Activated CD4-positive, alpha-beta T cell treated with anti-CD3 and anti-CD28 coated beads for 4 hours (primary cell): ENCODE data around the gene C4orf50.
"Not testable (repeated sequence)": the region's sequence is repeated elsewhere in the genome, so short reads cannot be mapped to it uniquely, and the experiment has no call there.

ENCODE experiments used
- DNase-seq, 2 donors: peaks; one replicate each; pipeline ENCODE4 v3.0.0-alpha.2; 2020

Gene C4orf50

DNA sequence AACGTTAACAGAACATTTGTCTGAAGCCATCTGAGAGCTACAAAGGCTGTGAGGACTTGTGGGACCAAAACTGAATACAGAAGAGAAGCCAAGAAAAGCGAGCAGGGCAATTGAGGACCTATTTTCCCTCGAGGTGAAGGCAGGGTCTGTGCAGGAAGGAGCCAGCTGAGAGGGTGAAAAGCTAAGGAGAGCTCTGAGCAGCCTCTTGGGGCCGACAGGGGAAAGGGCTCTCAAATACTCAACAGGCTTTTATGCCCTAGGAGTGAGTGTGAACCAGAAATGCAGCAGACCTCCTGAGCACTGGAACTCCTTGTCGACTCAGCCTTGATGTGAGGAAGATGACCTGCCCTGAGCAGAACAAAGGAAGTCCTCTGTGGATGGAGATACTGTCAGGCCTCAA, 54.2 kb downstream of the C4orf50 start:
- no peak for DNase-seq

DNA sequence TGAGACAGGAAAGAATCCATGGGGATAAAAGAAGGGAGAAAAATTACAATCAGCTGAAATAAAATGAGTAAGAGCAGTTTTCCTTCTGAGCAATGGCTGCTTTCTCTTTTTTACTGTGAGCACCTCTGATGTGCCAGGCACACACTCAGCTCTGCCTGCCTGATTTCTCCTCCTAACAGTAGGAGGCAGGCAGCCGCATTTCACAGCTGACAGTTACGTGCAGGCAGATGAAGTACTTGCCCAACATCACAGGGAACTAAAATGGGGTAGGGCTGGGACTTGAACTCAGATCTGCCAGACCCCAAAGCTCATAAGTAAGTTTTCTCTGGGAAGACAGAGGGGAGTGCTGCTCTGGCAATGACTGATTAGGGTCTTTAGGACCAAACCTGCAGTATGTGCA, 54.6 kb downstream of the C4orf50 start:
- no peak for DNase-seq

DNA sequence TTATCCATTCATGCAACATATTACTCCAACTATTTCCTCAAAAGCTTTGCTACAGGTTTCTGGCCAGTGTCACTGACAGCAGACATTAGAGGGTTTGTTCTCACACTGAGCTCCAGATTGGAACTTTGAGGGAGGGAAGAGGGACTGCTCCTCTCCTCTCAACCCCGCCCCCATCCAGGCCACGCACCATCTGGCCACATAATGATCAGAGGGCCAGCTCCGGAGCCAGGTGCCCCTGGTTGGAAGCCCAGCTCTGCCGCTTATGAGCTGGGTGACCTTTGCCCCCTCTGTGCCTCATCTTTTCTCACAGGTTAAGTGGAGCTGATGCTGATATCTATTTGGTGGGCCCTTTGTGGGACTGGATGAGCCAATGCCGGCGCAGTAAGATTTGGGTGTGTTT, 55.8 kb downstream of the C4orf50 start:
- DNase-seq: no peak

- no peak for DNase-seq
Observed at GRCh38 chr4:5960252-5960880, 57.9 kb downstream of the C4orf50 start.

- DNase-seq: no peak
Observed at GRCh38 chr4:5959211-5959982, 58.8 kb downstream of the C4orf50 start.

DNA sequence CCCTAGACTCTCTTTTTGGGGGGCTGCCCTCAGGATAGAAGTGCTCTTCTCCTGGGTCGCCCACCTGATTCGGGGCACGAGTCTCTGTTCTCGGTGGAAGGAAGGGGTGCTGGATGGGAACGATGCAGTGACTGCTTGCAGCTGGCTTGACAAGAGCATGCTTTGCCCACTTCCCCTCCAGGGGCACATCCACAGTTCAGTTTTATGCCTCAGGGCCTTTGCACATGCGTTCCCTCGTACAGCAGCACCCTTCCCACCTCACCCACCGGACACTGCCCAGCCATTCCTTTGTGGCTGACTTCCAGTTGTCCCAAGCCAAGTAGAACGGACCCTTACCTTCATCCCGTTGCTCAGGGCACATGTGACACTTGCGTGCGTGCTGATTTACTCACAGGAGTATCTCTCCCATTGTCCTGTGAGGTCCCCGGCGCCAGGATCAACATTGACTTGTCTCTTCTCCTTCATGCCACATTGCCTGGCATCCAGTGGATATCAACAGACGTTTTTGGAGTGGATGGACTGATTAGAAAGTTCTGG, 60.0 kb downstream of the C4orf50 start:
- no peak for DNase-seq

DNA sequence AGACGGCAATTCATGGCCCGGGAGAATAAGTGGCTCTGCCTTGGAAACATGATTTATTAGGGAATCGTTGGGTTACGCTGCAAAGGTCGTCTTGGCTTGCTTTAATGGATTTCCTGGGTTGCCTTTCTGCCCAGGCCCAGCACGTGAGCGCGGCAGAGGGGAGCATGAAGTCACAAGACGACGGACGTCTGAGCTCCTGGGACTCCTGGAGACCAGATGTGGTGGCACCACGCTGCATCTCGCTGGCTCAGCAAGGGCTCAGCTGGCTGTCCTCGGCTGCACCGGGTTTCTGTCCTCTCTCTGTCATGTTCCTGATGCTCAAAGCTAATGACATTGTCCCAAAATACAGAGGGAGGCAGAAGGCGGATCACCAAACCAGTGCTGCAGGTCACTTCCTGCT, 61.2 kb downstream of the C4orf50 start:
- no peak for DNase-seq

DNA sequence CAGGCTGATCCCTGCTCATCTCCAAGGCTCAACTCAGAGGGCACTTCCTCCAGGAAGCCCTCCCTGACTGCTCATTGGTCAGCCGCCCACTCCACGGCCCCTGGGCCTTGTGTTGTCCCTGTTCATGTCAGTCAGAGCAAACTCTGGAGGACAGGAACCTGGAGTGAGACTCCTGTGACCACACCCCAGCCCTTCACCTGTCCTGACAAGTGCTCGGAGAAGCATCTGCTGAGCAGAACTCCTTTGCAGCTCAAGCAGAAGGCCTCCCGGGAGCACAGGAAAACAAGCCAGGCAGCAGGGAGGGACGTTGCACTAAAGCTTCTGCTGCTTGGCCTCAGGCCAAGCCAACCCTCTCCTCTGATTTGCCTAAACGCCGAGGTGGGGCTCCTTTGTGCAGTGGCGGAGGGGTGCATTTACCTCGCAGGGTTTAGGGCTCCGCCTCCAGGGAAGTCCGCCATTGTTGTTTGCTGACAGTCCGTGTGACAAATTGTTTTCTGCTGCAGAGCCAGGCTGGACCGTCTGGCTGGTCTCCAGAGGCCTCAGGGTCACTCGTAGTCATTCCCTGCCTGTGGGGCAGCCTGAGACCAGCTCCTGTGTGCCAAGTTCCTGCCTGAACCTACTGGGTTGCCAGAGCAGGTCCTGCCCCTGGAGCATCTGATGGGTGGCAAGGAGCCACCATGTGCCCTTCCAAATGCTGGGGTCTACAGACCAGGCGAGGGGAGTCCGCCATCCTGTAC, 61.8 kb downstream of the C4orf50 start:
- DNase-seq: no peak

- no peak for DNase-seq
Observed at GRCh38 chr4:5955856-5956255, 62.4 kb downstream of the C4orf50 start.

GRCh38 chr4:5955201-5955821, 62.9 kb downstream of the C4orf50 start:
- no peak for DNase-seq

DNA sequence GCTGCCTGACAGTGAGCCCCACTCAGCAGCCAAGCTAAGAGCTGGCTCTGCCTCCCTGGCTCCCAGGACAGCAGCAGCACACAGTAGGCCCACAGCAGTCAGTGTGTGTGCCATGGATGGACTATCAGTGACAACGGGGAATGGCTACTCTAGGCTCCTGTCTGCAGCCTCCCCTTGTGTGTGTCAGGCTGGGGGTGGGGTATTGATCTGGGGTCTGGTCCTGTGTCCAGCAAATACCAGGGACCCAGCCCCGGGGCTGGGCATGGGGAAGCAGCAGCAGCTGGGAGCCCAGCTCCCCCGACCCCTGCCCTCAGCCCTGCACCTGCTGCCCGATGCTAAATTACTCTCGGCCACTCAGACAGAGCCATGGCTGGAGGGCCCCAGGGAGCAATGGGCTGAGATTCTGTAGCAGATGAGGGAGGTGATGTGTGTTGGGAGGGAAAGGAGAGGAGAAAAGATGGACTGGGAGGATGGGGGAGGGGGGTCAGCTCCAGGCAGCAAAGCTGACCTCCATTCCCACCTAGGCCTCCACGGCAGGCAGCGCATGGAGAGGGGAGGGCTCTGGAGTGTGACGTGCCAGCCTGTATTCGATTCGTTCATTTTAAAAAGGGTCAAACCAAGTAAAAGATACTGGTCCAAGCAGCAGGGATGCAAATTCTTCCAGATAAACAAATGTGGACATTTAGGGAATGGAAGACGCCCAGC, 64.0 kb downstream of the C4orf50 start:
- DNase-seq: no peak

DNA sequence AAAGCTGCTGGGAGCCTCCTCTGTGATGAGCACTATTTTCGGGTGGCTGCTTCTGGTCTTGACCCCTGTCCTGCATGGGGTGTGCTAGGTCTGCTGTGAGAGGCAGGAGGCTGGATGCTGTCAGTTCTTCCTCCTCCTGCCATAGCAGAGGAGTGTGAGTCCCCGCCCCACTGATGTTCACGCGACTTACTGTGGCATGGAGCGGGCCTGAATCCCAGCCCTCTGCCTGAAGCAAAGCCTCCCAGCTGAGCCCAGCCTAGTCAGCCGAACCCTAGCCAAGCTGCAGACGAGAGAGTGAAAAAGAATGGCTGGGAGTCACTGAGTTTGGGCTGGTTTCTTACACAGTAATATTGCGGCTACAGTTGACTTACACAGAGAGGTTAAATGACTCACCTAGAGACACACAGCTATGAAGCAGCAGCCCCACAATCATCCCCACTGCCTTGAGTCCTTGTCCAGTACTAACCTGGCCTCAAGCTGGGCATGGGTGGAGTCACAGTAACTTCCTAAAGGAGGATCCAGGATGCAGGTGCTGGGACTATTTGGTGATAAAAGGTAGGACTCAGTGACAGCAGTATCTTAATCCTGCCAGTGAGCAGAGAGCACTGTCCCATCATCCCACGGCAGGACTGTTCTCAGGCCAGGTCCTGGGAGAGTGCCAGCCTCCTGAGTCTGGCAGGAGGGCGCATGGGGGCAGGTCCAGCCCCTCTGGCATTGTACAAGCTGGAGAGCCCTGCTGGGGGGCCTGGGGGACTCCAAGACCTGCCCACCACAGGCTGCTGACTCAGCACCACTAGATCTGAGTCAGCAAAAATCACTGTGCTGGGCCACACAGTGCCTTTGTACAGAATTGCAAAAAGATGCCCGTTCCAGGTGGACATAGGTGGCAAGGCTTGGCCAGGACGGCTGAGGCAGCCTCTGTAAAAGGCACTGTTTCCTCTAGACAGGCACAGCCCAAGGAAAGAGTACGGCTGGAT, 65.0 kb downstream of the C4orf50 start:
- no peak for DNase-seq

DNA sequence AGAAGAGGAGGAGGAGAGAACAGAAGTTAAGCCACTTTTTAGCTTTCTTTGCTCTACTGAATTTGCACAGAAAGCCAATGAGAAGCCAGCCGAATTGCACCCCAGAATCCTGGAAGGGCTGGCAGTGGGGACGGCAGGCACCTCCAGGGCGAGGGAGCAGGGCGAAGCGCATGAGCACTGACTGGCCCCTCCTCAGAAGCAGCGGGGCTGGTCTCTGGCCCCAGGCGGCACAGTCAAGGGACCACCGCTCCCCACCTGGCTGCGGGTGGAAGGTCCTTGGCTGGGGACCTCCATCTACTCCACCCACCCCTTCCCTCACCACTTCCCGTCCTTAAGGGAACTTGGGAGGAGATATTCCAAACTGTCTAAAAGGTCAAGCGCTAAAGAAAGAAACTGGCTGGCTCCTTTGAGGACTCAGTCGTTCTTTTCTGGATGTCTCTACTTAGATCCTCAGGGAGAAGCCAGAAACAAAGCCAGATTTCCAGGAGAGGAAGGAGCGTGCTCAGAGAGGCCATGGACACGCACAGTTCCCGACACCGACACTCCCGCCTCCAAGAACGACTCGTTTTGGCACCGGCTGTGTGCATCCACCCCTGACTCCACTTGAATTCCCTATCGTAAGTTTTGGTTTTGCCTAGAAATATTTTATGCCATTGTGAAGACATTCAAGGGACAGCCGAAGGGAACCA, 65.8 kb downstream of the C4orf50 start:
- DNase-seq: no peak

- DNase-seq: not testable (repeated sequence)
Observed at GRCh38 chr4:5946653-5947052, 71.6 kb downstream of the C4orf50 start.

GRCh38 chr4:5945936-5946335, 72.3 kb downstream of the C4orf50 start:
- no peak for DNase-seq

GRCh38 chr4:5945171-5945570, 73.1 kb downstream of the C4orf50 start:
- no peak for DNase-seq

DNA sequence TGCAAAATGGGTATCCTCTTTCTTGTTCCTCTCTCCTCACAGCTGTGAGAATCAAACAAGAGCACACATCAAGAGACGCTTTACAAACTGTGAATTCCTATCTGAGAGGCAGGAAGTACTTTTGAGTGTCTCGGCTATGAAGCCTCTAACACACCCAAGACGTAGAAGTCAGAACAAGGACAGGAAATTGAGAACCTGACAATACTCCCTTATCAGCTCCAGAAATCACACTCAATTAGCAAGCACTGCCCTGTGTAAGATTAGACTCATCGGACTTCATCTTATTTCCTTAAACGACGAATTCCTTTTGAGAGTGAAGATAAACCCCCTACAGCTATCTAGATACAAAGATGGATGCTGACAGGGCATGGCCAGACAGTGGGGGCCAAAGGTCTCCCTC, 74.7 kb downstream of the C4orf50 start:
- no peak for DNase-seq

DNA sequence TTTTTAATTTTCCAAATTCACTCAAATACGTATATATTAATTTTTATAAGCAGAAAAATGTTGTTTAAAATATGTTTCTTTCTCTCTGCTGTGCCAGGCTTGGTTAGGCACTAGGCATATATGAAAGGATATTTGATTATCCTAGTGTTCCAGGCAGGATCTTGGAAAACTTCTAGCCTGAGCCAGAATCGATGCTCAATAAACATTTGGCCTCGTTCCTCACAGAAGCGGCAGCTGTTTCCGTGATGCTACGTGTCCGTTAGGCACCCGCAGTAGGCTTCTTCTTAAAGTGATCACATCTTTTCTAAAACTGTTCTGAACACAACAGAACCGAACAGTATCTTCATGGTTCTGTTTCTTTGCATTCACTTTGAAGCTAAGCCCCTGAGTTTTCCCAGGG, 75.3 kb downstream of the C4orf50 start:
- DNase-seq: no peak

DNA sequence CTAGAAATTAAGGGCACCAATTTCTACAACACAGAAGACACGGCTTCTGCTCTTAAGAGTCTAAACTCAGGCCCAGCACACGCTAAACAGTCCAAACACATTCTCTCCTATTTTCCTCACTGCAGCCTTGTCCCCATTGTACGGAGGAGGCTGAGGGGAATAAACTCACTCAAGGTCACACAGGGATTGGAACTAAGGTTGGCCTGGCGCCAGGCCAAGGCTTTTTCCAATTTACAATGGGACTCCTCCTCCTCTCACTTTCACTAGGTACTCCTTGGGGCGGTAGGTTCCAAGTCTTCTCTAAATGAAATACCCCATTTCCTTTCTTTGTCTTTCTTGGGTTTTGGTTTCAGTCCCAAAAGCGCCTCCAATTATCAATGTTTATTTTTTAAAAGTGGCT, 76.6 kb downstream of the C4orf50 start:
- no peak for DNase-seq

DNA sequence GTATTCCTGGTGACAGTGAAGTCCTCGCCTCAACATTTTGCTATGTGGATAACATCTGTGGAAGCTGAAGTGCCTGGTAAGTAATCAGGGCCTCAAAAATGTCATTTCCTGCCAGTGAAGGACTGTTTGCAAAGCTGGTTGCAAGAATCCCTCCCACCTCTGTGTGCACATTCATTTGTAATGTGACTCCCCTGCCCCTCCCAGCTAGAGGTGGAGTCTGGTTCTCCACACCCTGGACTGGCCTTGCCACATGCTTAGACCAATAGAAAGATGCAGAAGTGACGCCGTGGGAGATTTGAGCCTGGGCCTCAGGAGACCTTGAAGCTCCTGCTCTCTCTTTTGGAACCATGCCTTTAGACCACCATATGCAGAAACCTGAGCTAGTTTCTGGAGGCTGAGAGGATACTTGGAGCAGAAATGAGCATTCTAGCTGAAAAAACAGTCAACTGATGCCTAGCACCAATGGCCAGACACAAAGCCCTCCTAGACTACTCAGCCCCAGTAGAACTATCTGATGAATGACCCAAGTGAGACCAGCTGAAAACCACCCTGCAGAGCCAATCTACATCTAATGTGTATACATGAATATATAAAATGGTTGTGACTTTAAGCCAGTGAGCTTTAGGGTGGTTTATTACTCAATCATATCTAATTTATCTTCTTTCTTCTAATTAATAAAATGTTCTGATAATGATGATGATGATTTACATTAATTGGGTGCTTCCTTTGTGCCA, 77.6 kb downstream of the C4orf50 start:
- DNase-seq: no peak
